ENCODE measurements around the gene ZBTB43.
A peak's percentile ranks its signal among the peaks of the same experiment; 100 is the strongest.
"Not testable (repeated sequence)": the region's sequence is repeated elsewhere in the genome, so short reads cannot be mapped to it uniquely, and the experiment has no call there.

ZBTB43 gene

DNA sequence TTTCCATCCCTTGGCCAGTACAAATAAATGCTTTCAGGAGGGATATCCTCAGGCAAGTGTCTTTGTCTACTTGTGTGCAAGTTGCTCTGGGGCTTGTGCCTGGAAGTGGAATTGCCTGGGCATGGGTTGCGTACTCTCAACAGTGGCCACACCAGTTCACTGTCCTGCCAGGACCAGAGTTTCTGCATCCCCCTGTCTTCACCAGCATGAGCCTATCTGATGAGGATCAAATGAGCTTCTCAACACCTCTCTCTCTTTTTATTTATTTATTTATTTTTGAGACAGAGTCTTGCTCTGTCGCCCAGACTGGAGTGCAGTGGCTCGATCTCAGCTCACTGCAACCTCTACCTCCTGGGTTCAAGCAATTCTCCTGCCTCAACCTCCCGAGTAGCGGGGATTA lies 26.1 kb upstream of the ZBTB43 start:
- not testable (repeated sequence) for H3K4me3 ChIP-seq (ENCODE audit: insufficient read depth in 1 of 2, low read depth in 1 of 2, low read length in 2 of 2); H3K23ac ChIP-seq (ENCODE audit: low read length in 2 of 2); H4K8ac ChIP-seq (ENCODE audit: low read length); H3K14ac ChIP-seq (ENCODE audit: low read length in 2 of 2); H4K91ac ChIP-seq (ENCODE audit: low read length); H2AFZ ChIP-seq (ENCODE audit: low read depth, low read length); H3K9ac ChIP-seq (ENCODE audit: low read length); DNase-seq; H2BK120ac ChIP-seq (ENCODE audit: low read depth, low read length); H3K4me1 ChIP-seq (ENCODE audit: control insufficient read depth, insufficient read depth, low read depth, low read length); H2BK5ac ChIP-seq (ENCODE audit: low read depth, low read length, poor library complexity, severe bottlenecking); H3K36me3 ChIP-seq (ENCODE audit: control insufficient read depth in 1 of 2, insufficient read depth in 2 of 2, low read depth in 1 of 2, low read length in 2 of 2); H3K18ac ChIP-seq (ENCODE audit: low read depth in 1 of 2, low read length in 2 of 2); H3K79me1 ChIP-seq (replicated peaks; ENCODE audit: low read length, poor library complexity, severe bottlenecking); H3K9me3 ChIP-seq (ENCODE audit: control insufficient read depth, low read length); H2BK15ac ChIP-seq (ENCODE audit: low read depth, poor library complexity, severe bottlenecking); H3K27ac ChIP-seq (ENCODE audit: low read length, poor library complexity, severe bottlenecking); H3K4ac ChIP-seq (ENCODE audit: low read depth in 1 of 2, low read length in 2 of 2); H2AK5ac ChIP-seq (ENCODE audit: low read length, severe bottlenecking); H3K4me2 ChIP-seq (ENCODE audit: low read length, poor library complexity, severe bottlenecking); H2BK12ac ChIP-seq (ENCODE audit: low read length in 2 of 2)
- H3K27me3 ChIP-seq (ENCODE audit: control insufficient read depth in 1 of 2, insufficient read depth in 1 of 2, low read length in 2 of 2): peaks cover 50 to 67% of the 10 kb centered on the region in 2 experiments
- 100% methylated on average over 1 of the region's 5 CpGs for WGBS

DNA sequence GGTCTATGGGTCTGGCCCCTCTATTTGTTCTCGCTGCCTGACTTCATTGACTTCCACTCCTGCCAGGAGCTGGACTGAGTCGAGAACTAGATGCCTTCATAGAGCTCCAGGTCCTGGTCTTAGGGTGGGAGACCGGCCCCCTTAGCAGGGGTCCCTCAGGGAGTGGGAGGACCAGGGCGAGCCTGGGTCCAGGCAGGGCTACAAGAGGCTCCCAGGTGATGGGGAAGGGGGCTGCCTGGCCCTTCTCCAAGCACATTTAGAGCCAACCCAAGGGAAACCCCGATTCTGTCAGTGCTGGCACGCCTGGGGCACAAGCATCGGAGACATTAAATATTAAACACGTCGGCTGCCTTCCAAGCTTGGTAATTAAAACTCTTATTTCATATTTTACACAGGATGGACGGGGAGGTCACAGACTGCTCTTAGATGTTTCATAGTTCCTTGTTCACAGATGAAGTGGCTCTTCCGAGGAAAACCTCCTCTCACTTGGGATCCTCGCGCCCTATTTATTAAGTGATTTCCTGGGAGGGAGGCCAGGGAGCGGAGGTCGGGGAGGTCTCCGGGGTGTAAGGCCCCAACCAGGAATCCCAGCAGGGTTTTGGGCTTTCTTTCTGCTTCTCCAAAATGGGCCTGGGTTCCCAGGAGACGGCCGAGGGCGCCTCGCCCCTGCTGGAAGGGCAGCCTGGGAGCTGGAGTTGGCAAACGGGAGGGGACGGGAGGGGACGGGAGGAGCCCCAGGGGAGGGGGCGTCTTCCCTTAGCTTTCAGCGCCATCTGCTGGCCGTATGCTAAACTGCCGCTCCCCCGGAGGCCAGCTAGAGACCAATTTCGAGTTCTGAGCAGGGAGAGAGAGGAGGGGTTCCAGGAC lies 23.4 kb upstream of the ZBTB43 start:
- Histone ChIP-seq H3K27ac (ENCODE audit: low read length, poor library complexity, severe bottlenecking) (no peak overlapping the region), H3K79me1 (replicated peaks; ENCODE audit: low read length, poor library complexity, severe bottlenecking) (no peaks in the 10 kb centered on the region), H3K14ac (ENCODE audit: low read length in 2 of 2) (no peak overlapping the region), H2BK120ac (ENCODE audit: low read depth, low read length) (no peak overlapping the region), H2AK5ac (ENCODE audit: low read length, severe bottlenecking) (no peak overlapping the region), H2BK5ac (ENCODE audit: low read depth, low read length, poor library complexity, severe bottlenecking) (no peak overlapping the region), H3K9me3 (ENCODE audit: control insufficient read depth, low read length) (no peaks in the 10 kb centered on the region), H3K4ac (ENCODE audit: low read depth in 1 of 2, low read length in 2 of 2) (no peak overlapping the region), H3K27me3 (ENCODE audit: control insufficient read depth in 1 of 2, insufficient read depth in 1 of 2, low read length in 2 of 2) (peaks cover 48% of the 10 kb centered on the region in 2 experiments), H3K4me2 (ENCODE audit: low read length, poor library complexity, severe bottlenecking) (peak overlapping the region; percentile 59), H3K18ac (ENCODE audit: low read depth in 1 of 2, low read length in 2 of 2) (no peak overlapping the region), H2BK12ac (ENCODE audit: low read length in 2 of 2) (no peak overlapping the region), H2BK15ac (ENCODE audit: low read depth, poor library complexity, severe bottlenecking) (no peak overlapping the region), H3K4me3 (ENCODE audit: insufficient read depth in 1 of 2, low read depth in 1 of 2, low read length in 2 of 2) (peak overlapping the region in 1 of 2 experiments; percentile 35), H4K8ac (ENCODE audit: low read length) (peak overlapping the region; percentile 28), H3K9ac (ENCODE audit: low read length) (no peak overlapping the region), H3K23ac (ENCODE audit: low read length in 2 of 2) (no peak overlapping the region), H4K91ac (ENCODE audit: low read length) (no peak overlapping the region), H2AFZ (ENCODE audit: low read depth, low read length) (no peak overlapping the region), H3K36me3 (ENCODE audit: control insufficient read depth in 1 of 2, insufficient read depth in 2 of 2, low read depth in 1 of 2, low read length in 2 of 2) (no peaks in the 10 kb centered on the region), H3K4me1 (ENCODE audit: control insufficient read depth, insufficient read depth, low read depth, low read length) (peaks cover 3% of the 10 kb centered on the region)
- 42% methylated on average over 27 of the region's 29 CpGs for WGBS
- DNase-seq: peak; percentile 74

DNA sequence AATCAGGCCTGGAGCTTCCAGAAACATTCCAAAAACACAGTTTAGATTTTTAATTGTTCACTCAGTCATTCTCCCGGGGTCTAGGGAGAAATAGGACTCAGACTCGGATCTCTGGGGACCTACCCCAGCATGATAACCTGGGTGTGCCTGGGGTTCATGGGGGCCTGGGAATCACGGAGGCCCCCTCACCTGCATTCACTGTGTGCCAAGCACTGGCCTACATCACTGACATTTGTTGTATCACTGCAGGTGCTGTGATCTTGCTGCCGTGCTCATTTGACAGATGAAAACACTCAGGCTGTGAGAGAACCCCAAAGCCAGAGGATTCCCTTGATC lies 22.8 kb upstream of the ZBTB43 start:
- no peak for DNase-seq
- H2BK5ac ChIP-seq (ENCODE audit: low read depth, low read length, poor library complexity, severe bottlenecking): no peak overlapping the region
- no peak overlapping the region for H2BK12ac ChIP-seq (ENCODE audit: low read length in 2 of 2)
- no peak overlapping the region for H4K8ac ChIP-seq (ENCODE audit: low read length)
- no peaks in the 10 kb centered on the region for H3K36me3 ChIP-seq (ENCODE audit: control insufficient read depth in 1 of 2, insufficient read depth in 2 of 2, low read depth in 1 of 2, low read length in 2 of 2)
- H2BK15ac ChIP-seq (ENCODE audit: low read depth, poor library complexity, severe bottlenecking): no peak overlapping the region
- H3K9ac ChIP-seq (ENCODE audit: low read length): no peak overlapping the region
- H3K79me1 ChIP-seq (replicated peaks; ENCODE audit: low read length, poor library complexity, severe bottlenecking): no peaks in the 10 kb centered on the region
- H3K23ac ChIP-seq (ENCODE audit: low read length in 2 of 2): no peak overlapping the region
- no peak overlapping the region for H3K4me2 ChIP-seq (ENCODE audit: low read length, poor library complexity, severe bottlenecking)
- no peak overlapping the region for H3K14ac ChIP-seq (ENCODE audit: low read length in 2 of 2)
- peaks cover 51 to 53% of the 10 kb centered on the region in 2 experiments for H3K27me3 ChIP-seq (ENCODE audit: control insufficient read depth in 1 of 2, insufficient read depth in 1 of 2, low read length in 2 of 2)
- no peak overlapping the region for H4K91ac ChIP-seq (ENCODE audit: low read length)
- WGBS: 37% methylated on average over 4 of the region's 4 CpGs
- no peak overlapping the region for H2AK5ac ChIP-seq (ENCODE audit: low read length, severe bottlenecking)
- no peak overlapping the region for H3K4ac ChIP-seq (ENCODE audit: low read depth in 1 of 2, low read length in 2 of 2)
- no peak overlapping the region for H3K27ac ChIP-seq (ENCODE audit: low read length, poor library complexity, severe bottlenecking)
- no peak overlapping the region for H2AFZ ChIP-seq (ENCODE audit: low read depth, low read length)
- no peak overlapping the region for H2BK120ac ChIP-seq (ENCODE audit: low read depth, low read length)
- H3K4me3 ChIP-seq (ENCODE audit: insufficient read depth in 1 of 2, low read depth in 1 of 2, low read length in 2 of 2): no peak overlapping the region
- no peaks in the 10 kb centered on the region for H3K9me3 ChIP-seq (ENCODE audit: control insufficient read depth, low read length)
- H3K18ac ChIP-seq (ENCODE audit: low read depth in 1 of 2, low read length in 2 of 2): no peak overlapping the region
- H3K4me1 ChIP-seq (ENCODE audit: control insufficient read depth, insufficient read depth, low read depth, low read length): peaks cover 3% of the 10 kb centered on the region

DNA sequence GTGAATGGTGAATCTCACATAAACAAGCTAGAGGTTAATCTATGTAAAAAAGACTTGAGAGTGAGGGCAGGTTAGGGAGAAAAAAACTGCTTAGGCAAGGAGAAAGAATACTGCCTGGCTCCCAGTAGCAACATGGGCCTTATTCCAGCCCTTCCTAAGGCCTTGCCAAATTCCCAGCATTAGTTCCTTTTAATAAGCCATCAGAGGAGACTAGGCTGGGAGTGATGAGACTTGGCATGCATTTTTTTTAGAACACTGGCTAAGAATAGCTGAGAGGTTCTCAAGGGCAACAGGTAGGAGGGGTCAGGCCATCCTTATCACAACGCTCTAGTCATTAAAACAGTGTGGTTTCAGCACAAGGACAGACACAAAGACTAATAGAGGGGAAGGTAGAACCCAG lies 20.9 kb upstream of the ZBTB43 start:
- Histone ChIP-seq H2AK5ac (ENCODE audit: low read length, severe bottlenecking) (no peak overlapping the region), H2BK12ac (ENCODE audit: low read length in 2 of 2) (no peak overlapping the region), H2BK120ac (ENCODE audit: low read depth, low read length) (no peak overlapping the region), H4K8ac (ENCODE audit: low read length) (no peak overlapping the region), H3K9me3 (ENCODE audit: control insufficient read depth, low read length) (no peaks in the 10 kb centered on the region), H3K27ac (ENCODE audit: low read length, poor library complexity, severe bottlenecking) (no peak overlapping the region), H3K4ac (ENCODE audit: low read depth in 1 of 2, low read length in 2 of 2) (no peak overlapping the region), H2BK15ac (ENCODE audit: low read depth, poor library complexity, severe bottlenecking) (no peak overlapping the region), H3K27me3 (ENCODE audit: control insufficient read depth in 1 of 2, insufficient read depth in 1 of 2, low read length in 2 of 2) (peaks cover 35 to 38% of the 10 kb centered on the region in 2 experiments), H3K79me1 (replicated peaks; ENCODE audit: low read length, poor library complexity, severe bottlenecking) (no peaks in the 10 kb centered on the region), H4K91ac (ENCODE audit: low read length) (no peak overlapping the region), H3K4me1 (ENCODE audit: control insufficient read depth, insufficient read depth, low read depth, low read length) (peaks cover 5% of the 10 kb centered on the region), H3K4me2 (ENCODE audit: low read length, poor library complexity, severe bottlenecking) (no peak overlapping the region), H3K4me3 (ENCODE audit: insufficient read depth in 1 of 2, low read depth in 1 of 2, low read length in 2 of 2) (no peak overlapping the region), H2AFZ (ENCODE audit: low read depth, low read length) (no peak overlapping the region), H3K36me3 (ENCODE audit: control insufficient read depth in 1 of 2, insufficient read depth in 2 of 2, low read depth in 1 of 2, low read length in 2 of 2) (no peaks in the 10 kb centered on the region), H3K23ac (ENCODE audit: low read length in 2 of 2) (no peak overlapping the region), H2BK5ac (ENCODE audit: low read depth, low read length, poor library complexity, severe bottlenecking) (no peak overlapping the region), H3K18ac (ENCODE audit: low read depth in 1 of 2, low read length in 2 of 2) (no peak overlapping the region), H3K14ac (ENCODE audit: low read length in 2 of 2) (no peak overlapping the region), H3K9ac (ENCODE audit: low read length) (no peak overlapping the region)
- WGBS: no CpG with 5 or more reads among the region's 1 CpG
- no peak for DNase-seq

Measured in mesenchymal stem cell (in vitro differentiated cells and primary cell).